DND-41 (cell line): ENCODE data around the gene GSTP1.
"Not testable (repeated sequence)": the region's sequence is repeated elsewhere in the genome, so short reads cannot be mapped to it uniquely, and the experiment has no call there.

Experiments
- ATAC-seq: fragments of 200-7000 bp; cut with Tn5 transposase; 3 replicates; pipeline ENCODE4 v1.9.1; 2021; ENCODE audit warnings: low read depth; ENCODE audit not compliant: insufficient read depth
- DNase-seq: peaks from one replicate; pipeline ENCODE4 v3.0.0-alpha.2; 2020
- H2AFZ ChIP-seq: 2 replicates; pipeline ENCODE4 v1.6.0; 2012; ENCODE audit warnings: low read depth, low read length
- H3K27ac ChIP-seq: 2 replicates; pipeline ENCODE4 v1.5.1; 2012; ENCODE audit warnings: low read length, inconsistent platforms
- H3K27me3 ChIP-seq: fragments of 200-600 bp; sonication (generic); 2 replicates; pipeline ENCODE4 v1.6.0; 2012; ENCODE audit warnings: low read length, mild to moderate bottlenecking, inconsistent platforms; ENCODE audit not compliant: insufficient read depth, poor library complexity
- H3K36me3 ChIP-seq: 2 replicates; pipeline ENCODE4 v1.5.1; 2012; ENCODE audit warnings: low read length, inconsistent platforms; ENCODE audit not compliant: insufficient read depth
- H3K4me1 ChIP-seq: 2 replicates; pipeline ENCODE4 v1.5.1; 2012; ENCODE audit warnings: mild to moderate bottlenecking, low read length; ENCODE audit not compliant: insufficient read depth
- H3K4me2 ChIP-seq: 2 replicates; pipeline ENCODE4 v1.6.0; 2012; ENCODE audit warnings: mild to moderate bottlenecking, moderate library complexity, low read length, inconsistent platforms; ENCODE audit not compliant: insufficient read depth
- H3K4me3 ChIP-seq, 2 experiments: fragments of 200-600 bp in 1 of 2; shearing (Covaris generic) in 1 of 2; 2 replicates each; pipeline ENCODE4 v1.5.1; 2012 to 2016; ENCODE audit warnings: inconsistent platforms in 2 of 2, low read length in 2 of 2, mild to moderate bottlenecking in 2 of 2, low read depth in 1 of 2, moderate library complexity in 1 of 2
- H3K79me2 ChIP-seq: 2 replicates; pipeline ENCODE4 v1.6.0; 2012; ENCODE audit warnings: low read length, inconsistent platforms; ENCODE audit not compliant: insufficient read depth
- H3K9ac ChIP-seq: 2 replicates; pipeline ENCODE4 v1.6.0; 2012; ENCODE audit warnings: low read depth, mild to moderate bottlenecking, inconsistent platforms, low read length, moderate library complexity
- H3K9me3 ChIP-seq: 2 replicates; pipeline ENCODE4 v1.5.1; 2012; ENCODE audit warnings: low read length, moderate library complexity, mild to moderate bottlenecking, inconsistent platforms; ENCODE audit not compliant: insufficient read depth, severe bottlenecking
- H4K20me1 ChIP-seq: 2 replicates; pipeline ENCODE4 v1.6.0; 2012; ENCODE audit warnings: low read length; ENCODE audit not compliant: insufficient read depth
- EZH2 ChIP-seq: IDR thresholded peaks from 3 replicates; pipeline ENCODE4 v1.6.1; 2012; ENCODE audit warnings: borderline replicate concordance, low read depth, mild to moderate bottlenecking, moderate library complexity, low read length, inconsistent platforms; ENCODE audit not compliant: severe bottlenecking
- TF ChIP-seq, protein P1 (sequence below): IDR thresholded peaks from 2 replicates; pipeline ENCODE4 v1.5.1; 2012; ENCODE audit warnings: borderline replicate concordance, low read length, moderate library complexity, mild to moderate bottlenecking; ENCODE audit not compliant: poor library complexity, severe bottlenecking; ENCODE audit errors: extremely low read depth

The GSTP1 gene

DNA sequence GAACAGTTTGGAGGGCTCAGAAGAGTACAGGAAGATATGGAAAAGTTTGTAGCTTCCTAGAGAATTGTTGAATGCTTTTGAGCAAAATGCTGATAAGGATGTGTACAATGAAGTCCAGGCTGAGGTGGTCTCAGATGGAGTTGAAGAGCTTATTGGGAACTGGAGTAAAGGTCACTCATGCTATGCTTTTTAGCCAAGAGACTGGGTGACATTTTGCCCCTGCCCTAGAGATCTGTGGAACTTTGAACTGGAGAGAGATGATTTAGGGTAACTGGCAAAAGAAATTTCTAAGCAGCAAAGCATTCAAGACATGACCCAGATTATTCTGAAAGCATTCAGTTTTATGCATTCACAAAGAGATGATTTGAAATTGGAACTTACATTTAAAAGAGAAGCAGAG is 32.5 kb upstream of the GSTP1 start:
- Histone ChIP-seq H3K4me3 (no peak overlapping the region), H3K4me1 (peaks cover 13% of the 10 kb centered on the region), H3K9ac (no peak overlapping the region), H2AFZ (no peak overlapping the region), H3K79me2 (no peaks in the 10 kb centered on the region), H3K9me3 (peaks cover 6% of the 10 kb centered on the region), H3K27me3 (no peaks in the 10 kb centered on the region), H3K4me2 (no peak overlapping the region), H3K27ac (no peak overlapping the region), H3K36me3 (no peaks in the 10 kb centered on the region), H4K20me1 (no peaks in the 10 kb centered on the region)
- ATAC-seq (no peak), DNase-seq (no peak)
- TF ChIP-seq, protein P1, sequence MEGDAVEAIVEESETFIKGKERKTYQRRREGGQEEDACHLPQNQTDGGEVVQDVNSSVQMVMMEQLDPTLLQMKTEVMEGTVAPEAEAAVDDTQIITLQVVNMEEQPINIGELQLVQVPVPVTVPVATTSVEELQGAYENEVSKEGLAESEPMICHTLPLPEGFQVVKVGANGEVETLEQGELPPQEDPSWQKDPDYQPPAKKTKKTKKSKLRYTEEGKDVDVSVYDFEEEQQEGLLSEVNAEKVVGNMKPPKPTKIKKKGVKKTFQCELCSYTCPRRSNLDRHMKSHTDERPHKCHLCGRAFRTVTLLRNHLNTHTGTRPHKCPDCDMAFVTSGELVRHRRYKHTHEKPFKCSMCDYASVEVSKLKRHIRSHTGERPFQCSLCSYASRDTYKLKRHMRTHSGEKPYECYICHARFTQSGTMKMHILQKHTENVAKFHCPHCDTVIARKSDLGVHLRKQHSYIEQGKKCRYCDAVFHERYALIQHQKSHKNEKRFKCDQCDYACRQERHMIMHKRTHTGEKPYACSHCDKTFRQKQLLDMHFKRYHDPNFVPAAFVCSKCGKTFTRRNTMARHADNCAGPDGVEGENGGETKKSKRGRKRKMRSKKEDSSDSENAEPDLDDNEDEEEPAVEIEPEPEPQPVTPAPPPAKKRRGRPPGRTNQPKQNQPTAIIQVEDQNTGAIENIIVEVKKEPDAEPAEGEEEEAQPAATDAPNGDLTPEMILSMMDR: no peak
- TF ChIP-seq EZH2: no peak

GRCh38 chr11:67551697-67552096 is 31.9 kb upstream of the GSTP1 start:
- H3K4me3 ChIP-seq, ATAC-seq, H3K9ac ChIP-seq, H3K27ac ChIP-seq, DNase-seq, H3K9me3 ChIP-seq, H3K36me3 ChIP-seq, H3K4me2 ChIP-seq, H2AFZ ChIP-seq, H3K4me1 ChIP-seq, H3K27me3 ChIP-seq, H4K20me1 ChIP-seq, H3K79me2 ChIP-seq: not testable (repeated sequence)

DNA sequence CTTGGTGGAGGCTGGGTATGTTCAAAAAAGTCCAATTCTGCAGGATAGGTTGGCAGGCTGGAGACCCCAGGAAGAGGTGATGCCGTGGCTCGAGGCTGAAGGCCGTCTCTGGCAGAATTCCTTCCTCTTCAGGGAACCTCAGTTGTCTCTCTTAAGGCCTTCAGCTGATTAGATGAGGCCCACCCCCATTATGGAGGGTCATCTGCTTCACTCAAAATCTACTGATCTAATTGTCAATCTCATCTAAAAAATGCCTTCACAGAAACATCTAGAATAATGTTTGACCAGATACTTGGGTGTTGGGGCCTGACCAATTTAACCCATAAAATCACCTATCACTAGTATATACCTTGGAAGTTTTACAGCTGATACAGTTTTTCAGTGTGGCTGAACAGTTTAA is 27.4 kb upstream of the GSTP1 start:
- no peak overlapping the region for H3K4me2 ChIP-seq
- no peak overlapping the region for H2AFZ ChIP-seq
- H3K4me3 ChIP-seq: no peak overlapping the region
- ATAC-seq (no peak), DNase-seq (no peak)
- no peaks in the 10 kb centered on the region for H3K36me3 ChIP-seq
- no peaks in the 10 kb centered on the region for H4K20me1 ChIP-seq
- H3K4me1 ChIP-seq: no peaks in the 10 kb centered on the region
- peaks cover 6% of the 10 kb centered on the region for H3K9me3 ChIP-seq
- no peak overlapping the region for H3K27ac ChIP-seq
- no peak overlapping the region for H3K9ac ChIP-seq
- no peaks in the 10 kb centered on the region for H3K27me3 ChIP-seq
- TF ChIP-seq EZH2: no peak
- TF ChIP-seq, protein P1: no peak
- no peaks in the 10 kb centered on the region for H3K79me2 ChIP-seq

DNA sequence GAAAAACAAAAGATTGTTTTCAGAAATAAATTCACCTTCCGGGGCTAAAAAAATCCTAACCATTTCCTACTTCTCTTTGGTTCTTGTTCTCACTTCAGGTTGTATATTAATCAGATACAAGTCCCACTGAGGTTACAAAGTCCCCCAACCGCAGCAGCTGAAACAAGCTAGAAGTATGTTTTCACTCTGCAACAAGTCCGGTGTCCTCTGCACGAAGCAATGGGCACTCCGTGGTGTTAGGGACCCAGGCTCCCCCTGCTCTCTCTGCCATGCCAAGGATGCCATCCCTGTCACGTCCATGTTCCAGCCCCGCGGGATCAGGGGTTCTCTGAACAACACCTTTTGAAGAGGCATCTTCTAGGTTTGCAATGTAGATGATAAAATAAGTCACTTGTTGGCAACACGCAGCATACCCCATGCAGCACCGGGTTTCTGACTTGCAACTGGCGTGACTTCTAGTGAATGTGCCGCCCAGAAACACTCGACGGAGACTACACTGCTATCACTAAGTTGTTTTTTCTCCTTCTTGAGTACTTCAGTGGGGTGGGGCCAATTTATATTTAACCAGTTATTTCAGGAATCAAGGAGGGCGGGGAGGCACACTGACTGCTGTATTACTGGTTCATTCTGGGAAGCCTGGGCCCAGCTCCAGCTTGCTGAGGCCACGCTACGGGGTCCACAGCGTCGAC is 25.4 kb upstream of the GSTP1 start:
- H3K27ac ChIP-seq: no peak overlapping the region
- ATAC-seq (no peak), DNase-seq (no peak)
- H3K4me2 ChIP-seq: no peak overlapping the region
- 0 out of 2 replicates have a peak, but pooled peaks cover 3% of the 10 kb centered on the region for H3K4me1 ChIP-seq
- H2AFZ ChIP-seq: no peak overlapping the region
- no peaks in the 10 kb centered on the region for H3K36me3 ChIP-seq
- no peaks in the 10 kb centered on the region for H3K79me2 ChIP-seq
- TF ChIP-seq EZH2: no peak
- TF ChIP-seq, protein P1: no peak
- H4K20me1 ChIP-seq: no peaks in the 10 kb centered on the region
- no peaks in the 10 kb centered on the region for H3K9me3 ChIP-seq
- no peaks in the 10 kb centered on the region for H3K27me3 ChIP-seq
- no peak overlapping the region for H3K4me3 ChIP-seq
- no peak overlapping the region for H3K9ac ChIP-seq
